HL-60/S4 treated with phorbol 12-myristate 13-acetate at 8.2 ng/mL for 4 days and 3 days (cell line): ENCODE measurements around the gene TRIP13.

Experiments
- in situ Hi-C: fragments of 300-500 bp; cut with MboI; formaldehyde crosslinking; loops from 2 replicates; pipeline ENCODE4 v1.15.0; 2022; ENCODE audit warnings: low sequenced_read_pairs

Gene TRIP13

GRCh38 chr5:854966-855743 lies 37.5 kb upstream of the TRIP13 start:
- in situ Hi-C loops, result no loop called here

DNA sequence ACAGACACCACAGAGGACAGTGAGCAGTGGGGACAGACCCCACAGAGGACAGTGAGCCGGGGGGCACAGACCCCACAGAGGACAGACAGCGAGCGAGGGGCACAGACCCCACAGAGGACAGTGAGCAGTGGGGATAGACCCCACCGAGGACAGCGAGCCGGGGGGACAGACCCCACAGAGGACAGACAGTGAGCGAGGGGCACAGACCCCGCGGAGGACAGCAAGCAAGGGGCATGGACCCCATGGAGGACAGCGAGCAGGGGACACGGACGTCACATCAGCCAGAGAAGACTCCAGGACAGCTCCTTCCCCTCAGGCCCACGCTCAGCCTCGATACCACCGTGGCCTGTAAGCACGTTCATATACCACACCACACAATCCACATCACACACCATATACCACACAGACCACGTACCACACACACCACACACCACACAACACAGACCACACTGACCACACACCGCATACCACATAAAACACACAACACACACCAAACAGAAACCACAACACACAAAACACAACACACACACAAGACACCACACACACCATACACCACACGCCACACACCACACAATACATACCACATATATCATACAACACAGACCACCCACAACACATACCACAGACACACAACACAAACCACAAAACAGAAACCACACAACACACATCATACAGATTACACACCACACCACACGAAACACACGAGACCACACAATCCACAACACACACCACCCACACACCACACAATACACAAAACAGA lies 36.7 kb upstream of the TRIP13 start:
- in situ Hi-C loops, result no loop called here

DNA sequence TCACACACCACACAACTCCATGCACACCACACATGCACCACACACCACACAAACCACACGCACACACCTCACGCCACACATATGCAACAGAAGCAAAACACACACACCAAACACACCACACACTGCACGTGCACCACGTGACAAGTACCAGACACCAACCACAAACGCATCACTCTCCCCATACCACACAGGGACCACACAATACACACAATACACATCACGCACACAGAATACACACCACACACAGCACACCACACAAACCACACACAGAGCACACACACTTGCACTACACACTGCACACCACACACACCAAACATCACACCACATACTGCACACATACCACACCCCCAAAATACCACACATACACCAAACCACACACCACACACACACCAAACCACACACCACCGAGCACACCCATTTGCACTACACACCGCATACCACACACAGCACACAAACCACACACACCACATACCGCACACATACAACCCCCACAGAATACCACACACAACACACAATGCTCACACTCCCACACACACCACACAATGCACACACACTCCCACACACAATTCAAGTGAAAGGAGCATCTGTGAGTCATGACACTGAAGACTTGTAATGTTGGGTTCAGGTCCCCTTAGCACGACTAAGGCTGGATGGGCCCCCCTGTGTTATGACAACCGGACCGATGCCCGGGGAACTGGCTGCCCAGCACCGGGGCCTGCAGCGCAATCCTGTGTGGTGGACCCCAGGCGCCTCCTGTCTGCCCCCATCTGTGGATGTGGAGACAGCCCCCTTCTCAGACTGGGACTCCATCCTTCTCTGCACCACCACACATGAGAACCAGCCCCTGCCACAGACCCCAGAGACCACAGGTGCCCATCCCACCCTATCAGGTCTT lies 35.9 kb upstream of the TRIP13 start:
- in situ Hi-C loops, result no loop called here

- in situ Hi-C loops, result no loop called here
Measured at GRCh38 chr5:858726-859125, 34.0 kb upstream of the TRIP13 start.

DNA sequence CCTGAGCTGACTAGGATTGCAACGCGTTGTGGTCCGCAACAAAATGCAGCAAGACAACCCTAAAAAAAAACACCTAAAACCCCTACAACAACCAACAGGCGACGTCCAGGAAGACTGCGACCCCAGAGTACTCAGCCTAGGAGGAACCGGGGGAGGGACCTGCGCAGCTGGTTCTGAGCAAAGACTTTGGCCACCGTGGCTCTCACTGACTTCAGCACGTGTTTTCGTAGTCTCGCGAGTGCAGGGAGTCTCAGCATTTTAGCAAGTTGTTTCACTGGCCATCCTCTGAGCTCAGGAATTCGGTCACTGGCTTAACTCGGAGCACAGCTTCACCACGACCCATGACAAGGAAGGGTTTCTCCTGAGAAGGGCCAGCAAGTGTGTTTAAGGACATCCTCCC lies 33.3 kb upstream of the TRIP13 start:
- in situ Hi-C loops, result no loop called here

DNA sequence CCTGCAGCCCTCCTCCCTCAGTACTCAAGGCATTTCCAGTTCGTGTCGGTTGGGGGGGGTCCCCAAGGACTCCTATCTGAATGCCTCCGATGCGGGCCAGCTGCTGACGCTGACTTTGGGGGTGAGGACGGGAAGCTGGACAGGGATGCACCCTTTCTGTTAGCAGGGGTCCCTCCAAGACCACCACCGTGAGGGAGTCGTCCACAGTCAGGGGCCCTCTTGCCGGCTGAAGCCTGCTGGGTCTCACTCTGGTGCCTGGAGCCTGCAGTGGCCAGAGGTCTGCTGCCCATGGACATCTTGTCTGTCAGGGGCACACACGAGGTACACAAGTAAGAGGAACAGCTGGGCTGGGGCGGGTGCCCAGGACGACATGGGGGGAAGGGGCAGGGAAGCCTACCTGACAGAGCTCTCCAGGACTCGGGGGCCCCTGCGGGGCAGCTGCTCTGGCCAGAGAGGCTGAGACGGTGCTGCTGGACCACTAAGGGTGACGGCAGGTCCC lies 32.8 kb upstream of the TRIP13 start:
- in situ Hi-C loops, result no loop called here

DNA sequence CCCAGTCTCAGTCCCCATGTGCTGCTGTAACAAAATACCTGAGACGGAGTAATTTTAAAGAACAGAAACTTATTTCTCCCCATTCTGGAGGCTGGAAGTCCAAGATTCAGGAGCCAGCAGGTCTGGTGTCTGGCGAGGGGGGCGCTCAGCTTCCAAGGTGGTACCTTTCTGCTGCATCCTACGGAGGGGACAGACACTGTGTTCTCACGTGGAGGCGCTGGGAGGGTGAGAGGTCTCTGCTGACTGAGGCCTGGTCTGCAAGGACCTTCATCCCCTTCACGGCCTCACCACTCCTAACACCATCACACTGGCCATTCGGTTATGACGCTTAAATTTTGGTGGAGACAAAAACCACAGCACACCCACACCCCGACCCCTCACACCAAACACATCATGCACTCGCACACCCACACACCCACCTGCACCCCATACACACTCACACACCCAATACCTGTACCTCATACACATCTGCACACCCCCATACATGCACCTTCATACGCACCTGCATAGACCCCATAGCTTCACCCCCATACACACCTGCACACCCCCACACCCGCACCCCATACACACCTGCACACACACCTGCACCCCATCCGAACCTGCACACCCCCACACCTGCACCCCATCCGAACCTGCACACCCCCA lies 32.1 kb upstream of the TRIP13 start:
- in situ Hi-C loops, result no loop called here

GRCh38 chr5:861442-862366 lies 31.0 kb upstream of the TRIP13 start:
- in situ Hi-C loops, result no loop called here

- in situ Hi-C loops, result no loop called here
Measured at GRCh38 chr5:862367-863243, 30.1 kb upstream of the TRIP13 start.

GRCh38 chr5:863244-863805 lies 29.4 kb upstream of the TRIP13 start:
- in situ Hi-C loops, result no loop called here

- in situ Hi-C loops, result no loop called here
Measured at GRCh38 chr5:864492-865167, 28.1 kb upstream of the TRIP13 start.

DNA sequence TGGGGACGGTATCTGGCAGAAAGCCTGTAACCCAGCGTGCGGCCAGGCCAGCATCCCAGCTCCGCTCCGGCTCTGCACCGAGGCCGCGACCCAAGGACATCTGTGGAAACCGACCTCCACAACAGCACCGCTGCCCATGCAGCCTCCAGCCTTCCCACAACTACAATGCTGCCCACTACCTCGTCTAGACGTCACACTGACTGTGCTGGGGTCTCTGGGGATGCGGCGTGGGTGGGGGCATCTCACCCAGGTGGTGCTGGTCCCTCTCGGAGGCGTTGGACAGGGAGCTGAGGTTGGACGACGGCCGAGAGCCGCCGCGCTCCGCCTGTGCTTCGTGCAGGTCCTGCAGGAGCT lies 27.5 kb upstream of the TRIP13 start:
- in situ Hi-C loops, result no loop called here

DNA sequence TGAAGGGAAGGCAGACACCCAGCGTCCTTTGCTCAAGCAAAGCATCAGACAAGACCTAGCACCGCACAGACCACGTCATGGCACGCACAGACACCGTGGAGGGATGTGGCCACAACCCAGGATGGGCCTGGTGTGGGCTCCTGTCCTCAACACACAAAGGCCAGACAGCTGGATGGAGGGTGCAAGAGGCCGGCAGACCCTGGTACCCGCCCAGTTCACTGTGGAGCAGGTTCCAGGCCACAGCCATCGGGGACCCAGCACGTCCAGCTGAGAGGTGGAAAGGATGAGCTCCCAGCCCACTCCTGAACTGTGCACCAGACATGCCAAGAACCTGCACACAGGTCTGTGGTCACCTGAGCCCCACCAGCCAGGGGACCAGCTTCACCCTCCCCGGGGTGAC lies 26.9 kb upstream of the TRIP13 start:
- in situ Hi-C loops, result no loop called here

DNA sequence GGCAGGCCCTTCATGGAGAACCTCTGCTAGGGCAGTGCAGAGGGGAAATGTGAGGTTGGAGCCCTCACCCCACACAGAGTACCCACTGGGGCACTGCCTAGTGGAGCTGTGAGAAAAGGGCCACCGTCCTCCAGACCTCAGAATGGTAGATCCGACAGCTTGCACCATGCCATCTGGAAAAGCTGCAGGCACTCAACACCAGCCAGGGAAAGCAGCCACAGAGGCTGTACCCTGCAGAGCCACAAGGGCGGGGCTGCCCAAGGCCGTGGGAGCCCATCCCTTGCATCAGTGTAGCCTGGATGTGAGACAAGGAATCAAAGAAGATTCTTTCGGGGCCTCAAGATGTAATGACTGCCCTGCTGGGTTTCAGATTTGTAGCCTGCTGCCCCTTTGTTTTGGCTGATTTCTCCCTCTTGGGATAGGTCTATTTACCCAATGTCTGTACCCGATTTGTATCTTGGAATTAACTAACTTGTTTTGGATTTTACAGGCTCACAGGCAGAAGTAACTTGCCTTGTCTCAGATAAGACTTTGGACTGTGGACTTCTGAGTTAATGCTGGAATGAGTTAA lies 25.3 kb upstream of the TRIP13 start:
- in situ Hi-C loops, result no loop called here

DNA sequence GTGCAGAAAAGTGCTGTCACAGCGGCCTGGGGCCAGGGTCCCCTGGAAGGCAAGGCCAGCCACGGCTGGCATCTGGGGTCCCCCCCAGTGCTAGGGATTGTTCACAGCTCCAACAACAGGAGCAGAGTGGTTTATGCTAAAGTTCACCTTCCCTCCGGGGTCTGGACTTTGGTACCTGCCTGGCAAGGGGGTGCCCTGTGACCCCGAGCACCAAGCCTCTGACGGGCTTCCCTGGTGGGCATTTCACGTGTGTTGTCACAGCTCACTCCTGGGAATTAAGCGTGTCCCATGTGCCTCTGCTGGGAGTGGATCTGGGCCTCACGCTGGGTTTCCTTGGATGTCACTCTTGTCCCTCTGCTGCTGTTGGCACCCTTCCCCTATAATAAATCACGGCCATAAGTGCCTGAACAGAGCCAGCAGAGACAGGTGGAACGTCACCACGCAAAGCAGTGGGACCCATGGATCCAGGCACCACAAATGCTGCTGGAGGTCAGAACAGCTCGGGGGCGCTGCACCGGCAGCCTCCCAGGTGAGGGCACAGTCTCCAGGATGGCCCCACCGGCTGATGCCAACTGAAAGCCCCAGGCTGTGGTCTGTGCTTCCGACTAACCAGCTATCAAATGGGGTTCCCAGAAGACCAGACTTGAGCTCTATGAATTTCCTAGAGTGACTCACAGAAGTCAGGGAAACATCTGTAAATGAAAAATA lies 24.1 kb upstream of the TRIP13 start:
- in situ Hi-C loops, result no loop called here

DNA sequence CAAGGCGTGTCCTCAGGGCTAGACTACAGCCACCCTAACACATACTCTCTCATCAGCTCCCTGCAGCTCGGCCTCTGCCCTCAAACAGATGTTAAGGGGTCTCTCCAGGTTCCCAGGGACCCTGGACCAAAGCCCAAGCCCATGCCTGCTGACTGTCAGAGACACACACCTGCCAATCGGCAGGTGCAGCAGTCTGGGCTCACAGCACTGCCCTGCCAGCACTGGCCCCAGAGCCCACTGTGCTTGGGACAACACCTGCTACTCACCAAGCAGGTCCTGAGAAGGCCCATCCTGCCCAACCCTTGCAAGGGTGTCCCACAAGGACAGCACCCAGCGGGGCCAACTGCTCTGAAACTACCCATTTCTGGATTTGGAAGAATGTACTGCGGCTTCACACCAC lies 21.7 kb upstream of the TRIP13 start:
- in situ Hi-C loops, result no loop called here
